PC-3 (cell line): ENCODE results near the gene MRPL49. TPM values are rescaled to one million over a fixed set of nuclear protein-coding genes. Genes with fewer than 3 reads are reported as not detected.

Experiments used
- ATAC-seq: fragments of 200-7000 bp; cut with Tn5 transposase; 2 replicates; pipeline ENCODE4 v1.9.1; 2020; ENCODE audit warnings: mild to moderate bottlenecking, moderate library complexity
- BruUV-seq: library from RNA; stranded (reverse); fragments of 400-500 nt; replicated peaks from 2 replicates; lab custom pipeline; 2021; lab: Mats Ljungman, UMichigan
- CTCF ChIA-PET: fragments of 300-600 bp; sonication (Branson Sonifier 250); formaldehyde crosslinking; loops from one replicate; lab custom pipeline; 2022; ENCODE audit warnings: antibody characterized with exemption; lab: Charles Lee
- POLR2A ChIA-PET: fragments of 300-600 bp; sonication (Branson Sonifier 250); formaldehyde crosslinking; loops from one replicate; lab custom pipeline; 2022; ENCODE audit warnings: antibody characterized with exemption; ENCODE audit not compliant: unreplicated experiment; lab: Charles Lee
- DNase-seq: peaks from one replicate; pipeline ENCODE4 v3.0.0-alpha.2; 2015
- H2AFZ ChIP-seq: fragments of 300-600 bp; sonication (generic); 2 replicates; pipeline ENCODE4 v1.6.0; 2016; ENCODE audit warnings: antibody characterized with exemption, low read length
- H3F3A ChIP-seq: fragments of 300-600 bp; sonication (generic); one replicate; pipeline ENCODE4 v1.6.0; 2017; ENCODE audit warnings: antibody characterized with exemption, low read length, control low read depth, mild to moderate bottlenecking; ENCODE audit not compliant: unreplicated experiment
- H3K27ac ChIP-seq: fragments of 300-600 bp; sonication (generic); 2 replicates; pipeline ENCODE4 v1.5.1; 2016; ENCODE audit warnings: mild to moderate bottlenecking, low read length
- H3K27me3 ChIP-seq: fragments of 300-600 bp; sonication (generic); 2 replicates; pipeline ENCODE4 v1.6.1; 2016; ENCODE audit warnings: low read length, mixed read lengths
- H3K36me3 ChIP-seq: fragments of 300-600 bp; sonication (generic); 2 replicates; pipeline ENCODE4 v1.6.1; 2016; ENCODE audit warnings: low read depth, mixed run types, low read length, mixed read lengths
- H3K4me1 ChIP-seq: fragments of 300-600 bp; sonication (generic); 2 replicates; pipeline ENCODE4 v1.5.1; 2016; ENCODE audit warnings: low read length; ENCODE audit not compliant: insufficient read depth
- H3K4me2 ChIP-seq: fragments of 300-600 bp; sonication (generic); 2 replicates; pipeline ENCODE4 v1.6.0; 2016; ENCODE audit warnings: low read length
- H3K4me3 ChIP-seq: fragments of 300-600 bp; sonication (generic); 2 replicates; pipeline ENCODE4 v1.5.1; 2016; ENCODE audit warnings: mild to moderate bottlenecking, low read length, mixed read lengths
- H3K79me2 ChIP-seq: fragments of 300-600 bp; sonication (generic); 2 replicates; pipeline ENCODE4 v1.6.1; 2017; ENCODE audit warnings: low read length, mixed read lengths
- H3K9ac ChIP-seq: fragments of 300-600 bp; sonication (generic); 2 replicates; pipeline ENCODE4 v1.6.0; 2016; ENCODE audit warnings: mild to moderate bottlenecking, low read length
- H3K9me2 ChIP-seq: fragments of 300-600 bp; sonication (generic); replicated peaks from 2 replicates; pipeline ENCODE4 v1.6.1; 2016; ENCODE audit warnings: mixed run types, low read length, mixed read lengths
- H3K9me3 ChIP-seq: fragments of 300-600 bp; sonication (generic); 2 replicates; pipeline ENCODE4 v1.6.1; 2016; ENCODE audit warnings: low read length, mixed read lengths
- H4K20me1 ChIP-seq: fragments of 300-600 bp; sonication (generic); 2 replicates; pipeline ENCODE4 v1.6.1; 2016; ENCODE audit warnings: low read length, mixed read lengths
- EZH2 ChIP-seq: fragments of 300-600 bp; sonication (generic); IDR thresholded peaks from one replicate; pipeline ENCODE4 v1.6.1; 2017; ENCODE audit warnings: antibody characterized with exemption, mild to moderate bottlenecking, low read length; ENCODE audit not compliant: unreplicated experiment
- EZH2phosphoT487 ChIP-seq: fragments of 300-600 bp; sonication (generic); IDR thresholded peaks from 2 replicates; pipeline ENCODE4 v1.6.1; 2018; ENCODE audit warnings: mild to moderate bottlenecking, antibody characterized with exemption, low read length, borderline replicate concordance
- intact Hi-C: fragments of 100-400 bp; cut with micrococcal nuclease; formaldehyde crosslinking; loops from 2 replicates; pipeline ENCODE4 v1.9.0; 2023
- total RNA-seq: library from RNA; depleted of rRNA; stranded (reverse); fragments of >200 nt; gene quantifications from 2 replicates; pipeline ENCODE4 v1.2.3, GENCODE V29; 2014
- TF ChIP-seq, protein P1 (sequence below): fragments of 300-600 bp; sonication (generic); conservative IDR thresholded peaks from 2 replicates; pipeline ENCODE4 v1.5.1; 2017; ENCODE audit warnings: antibody characterized with exemption, low read depth, mild to moderate bottlenecking, low read length

The MRPL49 gene
- total RNA-seq, 1 experiment from 2014 or later = 163 TPM

DNA sequence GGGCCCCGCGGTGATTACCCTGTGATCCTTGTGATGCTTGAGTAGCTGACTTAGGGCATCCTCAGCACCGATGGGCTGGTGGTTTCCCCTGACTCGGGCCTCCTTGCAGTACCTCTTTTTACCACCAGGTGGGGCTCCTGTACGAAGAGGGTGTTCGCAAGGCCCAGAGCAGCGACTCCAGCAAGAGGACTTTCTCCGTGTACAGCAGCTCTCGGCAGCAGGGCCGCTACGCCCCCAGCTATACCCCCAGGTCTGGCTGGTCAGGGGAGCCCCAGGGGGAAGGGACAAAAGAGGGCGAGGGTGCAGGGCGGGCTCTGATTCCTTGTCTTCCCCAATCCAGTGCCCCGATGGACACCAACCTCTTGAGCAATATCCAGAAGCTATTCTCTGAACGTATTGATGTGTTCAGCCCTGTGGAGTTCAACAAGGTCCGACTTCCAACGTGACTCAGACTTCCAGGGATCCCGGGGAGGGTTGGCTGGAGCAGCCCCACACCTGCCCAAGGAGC, 11.7 kb upstream of the MRPL49 start:
- TF ChIP-seq, protein P1, sequence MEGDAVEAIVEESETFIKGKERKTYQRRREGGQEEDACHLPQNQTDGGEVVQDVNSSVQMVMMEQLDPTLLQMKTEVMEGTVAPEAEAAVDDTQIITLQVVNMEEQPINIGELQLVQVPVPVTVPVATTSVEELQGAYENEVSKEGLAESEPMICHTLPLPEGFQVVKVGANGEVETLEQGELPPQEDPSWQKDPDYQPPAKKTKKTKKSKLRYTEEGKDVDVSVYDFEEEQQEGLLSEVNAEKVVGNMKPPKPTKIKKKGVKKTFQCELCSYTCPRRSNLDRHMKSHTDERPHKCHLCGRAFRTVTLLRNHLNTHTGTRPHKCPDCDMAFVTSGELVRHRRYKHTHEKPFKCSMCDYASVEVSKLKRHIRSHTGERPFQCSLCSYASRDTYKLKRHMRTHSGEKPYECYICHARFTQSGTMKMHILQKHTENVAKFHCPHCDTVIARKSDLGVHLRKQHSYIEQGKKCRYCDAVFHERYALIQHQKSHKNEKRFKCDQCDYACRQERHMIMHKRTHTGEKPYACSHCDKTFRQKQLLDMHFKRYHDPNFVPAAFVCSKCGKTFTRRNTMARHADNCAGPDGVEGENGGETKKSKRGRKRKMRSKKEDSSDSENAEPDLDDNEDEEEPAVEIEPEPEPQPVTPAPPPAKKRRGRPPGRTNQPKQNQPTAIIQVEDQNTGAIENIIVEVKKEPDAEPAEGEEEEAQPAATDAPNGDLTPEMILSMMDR = peak; percentile 98
- TF ChIP-seq EZH2phosphoT487 (no peak), EZH2 (no peak)
- Histone ChIP-seq H3K9me3 (no peaks in the 10 kb centered on the region), H3K9me2 (no peaks in the 10 kb centered on the region), H3K4me2 (peak overlapping the region; percentile 8; the same call in 1 of the 2 replicates), H4K20me1 (no peaks in the 10 kb centered on the region), H3K27ac (no peak overlapping the region), H3K27me3 (no peaks in the 10 kb centered on the region), H2AFZ (no peak overlapping the region), H3F3A (no peaks in the 10 kb centered on the region), H3K4me3 (no peak overlapping the region), H3K9ac (no peak overlapping the region), H3K4me1 (peaks cover 9% of the 10 kb centered on the region), H3K79me2 (peaks cover 6% of the 10 kb centered on the region), H3K36me3 (no peaks in the 10 kb centered on the region)
- ChIA-PET POLR2A (no interaction called here), CTCF (interaction anchor here (0.6 to 1.3 kb wide), 3 partner anchors 12 to 223 kb away, joined by 3 to 4 read pairs (median 3); partner anchors contain the start of genes DPF2, FAU, MRPL49 and POLA2)
- intact Hi-C loops = no loop called here
- DNase-seq (peak; percentile 96), ATAC-seq (peak; percentile 44)
- BruUV-seq = no TSS peak

DNA sequence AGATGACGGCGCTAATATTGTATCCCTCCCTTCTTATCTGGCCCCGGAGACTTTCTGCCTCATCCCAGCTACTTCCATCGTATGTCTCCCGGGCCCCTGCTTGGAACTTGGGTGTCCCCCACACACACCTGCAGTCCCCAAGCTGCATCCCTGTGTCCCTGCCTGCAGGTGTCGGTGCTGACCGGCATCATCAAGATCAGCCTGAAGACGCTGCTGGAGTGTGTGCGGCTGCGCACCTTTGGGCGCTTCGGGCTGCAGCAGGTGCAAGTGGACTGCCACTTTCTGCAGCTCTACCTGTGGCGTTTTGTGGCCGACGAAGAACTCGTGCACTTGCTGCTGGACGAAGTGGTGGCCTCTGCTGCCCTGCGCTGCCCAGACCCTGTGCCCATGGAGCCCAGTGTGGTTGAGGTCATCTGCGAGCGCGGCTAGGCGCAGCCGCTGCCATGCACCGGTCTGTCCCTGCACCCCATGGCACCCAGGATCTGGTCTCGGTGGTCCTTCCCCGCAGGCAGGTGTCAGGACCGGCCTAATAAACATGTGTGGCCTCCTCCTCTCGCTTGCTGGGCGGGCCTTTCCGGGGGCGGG, 10.9 kb upstream of the MRPL49 start:
- Histone ChIP-seq H2AFZ (no peak overlapping the region), H3K27ac (no peak overlapping the region), H3K9me3 (no peaks in the 10 kb centered on the region), H3K4me3 (no peak overlapping the region; the same call in 1 of the 2 replicates), H3K4me2 (peak overlapping the region; percentile 97), H3K9ac (no peak overlapping the region), H3K79me2 (peaks cover 11% of the 10 kb centered on the region), H3K27me3 (no peaks in the 10 kb centered on the region), H4K20me1 (no peaks in the 10 kb centered on the region), H3K4me1 (peaks cover 14% of the 10 kb centered on the region), H3K36me3 (no peaks in the 10 kb centered on the region), H3K9me2 (no peaks in the 10 kb centered on the region), H3F3A (no peaks in the 10 kb centered on the region)
- TF ChIP-seq EZH2 (no peak), EZH2phosphoT487 (no peak)
- TF ChIP-seq, protein P1 = no peak
- CTCF ChIA-PET = interaction anchor here (0.5 to 1.3 kb wide), 4 partner anchors 11 to 323 kb away, joined by 3 to 5 read pairs (median 4); partner anchors contain the start of genes FAU and MRPL49
- DNase-seq (no peak), ATAC-seq (no peak)
- intact Hi-C loops = no loop called here
- POLR2A ChIA-PET = interaction anchor here (0.6 to 1.0 kb wide), 3 partner anchors 11 to 333 kb away, joined by 3 to 4 read pairs (median 3); partner anchors contain the start of genes FAU, MRPL49 and SF1
- no TSS peak for BruUV-seq
